Measurements from ENCODE around the gene RPS19.
"Not testable (repeated sequence)": the region's sequence is repeated elsewhere in the genome, so short reads cannot be mapped to it uniquely, and the experiment has no call there.

The RPS19 gene

DNA sequence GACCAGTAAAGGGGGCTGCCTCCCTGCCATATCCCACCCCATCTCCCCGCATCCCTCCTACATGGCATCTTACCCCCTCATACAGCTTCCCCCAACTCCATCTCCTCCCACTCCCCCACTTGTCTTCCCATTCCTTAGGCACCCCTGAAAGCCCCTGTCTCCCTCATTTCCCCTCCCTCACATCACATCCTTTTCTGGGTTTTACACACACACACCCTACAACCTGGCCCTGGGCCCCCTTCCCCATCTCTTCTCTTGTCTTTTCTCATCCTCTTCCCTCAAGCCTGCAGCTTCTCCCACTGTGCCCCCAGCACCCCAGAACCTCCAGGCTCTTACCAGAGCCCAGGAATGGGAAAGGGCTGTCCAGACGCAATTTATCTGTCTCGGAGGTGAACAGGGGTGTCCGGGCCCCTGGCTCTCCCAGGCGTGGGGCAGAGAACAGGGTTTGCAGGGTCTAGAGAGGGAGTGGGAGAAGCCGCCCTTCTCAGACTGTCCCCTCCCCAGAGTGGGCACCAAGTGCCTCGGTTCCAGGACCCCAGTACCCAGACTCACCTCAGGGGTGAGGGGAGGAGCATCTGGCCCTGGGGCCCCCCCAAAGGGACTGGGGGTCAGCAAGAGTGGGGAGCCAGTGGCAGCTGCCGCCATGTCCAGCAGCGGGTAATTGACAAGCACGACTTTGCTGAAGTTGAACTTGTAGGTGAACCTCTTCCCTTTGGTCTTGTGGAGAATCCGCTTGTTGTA, 48.8 kb downstream of the RPS19 start:
- in situ Hi-C loops (cut with HindIII; ENCODE audit: low pct_ligation_motif_present, low pct_unique_long_range_greater_than_20kb, low sequenced_read_pairs), result no loop called here

DNA sequence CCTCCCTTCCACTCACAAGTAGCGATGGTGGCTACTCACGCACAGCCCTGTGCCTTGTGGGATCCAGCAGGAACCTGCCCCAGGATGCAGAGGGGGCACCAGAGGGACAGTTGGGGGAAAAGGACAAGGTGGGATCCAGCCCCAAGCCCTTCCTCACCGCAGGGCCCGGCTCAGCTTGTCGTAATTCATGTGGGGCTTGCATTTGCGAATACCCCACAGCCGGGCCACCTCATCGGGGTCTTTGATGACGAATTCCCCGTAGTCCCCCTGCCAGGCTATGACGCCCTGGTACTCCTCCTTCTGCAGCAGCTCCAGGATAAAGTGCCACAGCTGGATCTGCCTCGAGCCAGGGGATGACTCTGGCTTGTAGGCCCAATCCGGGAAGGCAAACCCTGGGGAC, 49.7 kb downstream of the RPS19 start:
- no peak for DNase-seq
- in situ Hi-C loops (cut with HindIII; ENCODE audit: low pct_ligation_motif_present, low pct_unique_long_range_greater_than_20kb, low sequenced_read_pairs), result no loop called here

More for the DNA sequence above, 48.8 kb downstream of the RPS19 start:
- no peak for DNase-seq

DNA sequence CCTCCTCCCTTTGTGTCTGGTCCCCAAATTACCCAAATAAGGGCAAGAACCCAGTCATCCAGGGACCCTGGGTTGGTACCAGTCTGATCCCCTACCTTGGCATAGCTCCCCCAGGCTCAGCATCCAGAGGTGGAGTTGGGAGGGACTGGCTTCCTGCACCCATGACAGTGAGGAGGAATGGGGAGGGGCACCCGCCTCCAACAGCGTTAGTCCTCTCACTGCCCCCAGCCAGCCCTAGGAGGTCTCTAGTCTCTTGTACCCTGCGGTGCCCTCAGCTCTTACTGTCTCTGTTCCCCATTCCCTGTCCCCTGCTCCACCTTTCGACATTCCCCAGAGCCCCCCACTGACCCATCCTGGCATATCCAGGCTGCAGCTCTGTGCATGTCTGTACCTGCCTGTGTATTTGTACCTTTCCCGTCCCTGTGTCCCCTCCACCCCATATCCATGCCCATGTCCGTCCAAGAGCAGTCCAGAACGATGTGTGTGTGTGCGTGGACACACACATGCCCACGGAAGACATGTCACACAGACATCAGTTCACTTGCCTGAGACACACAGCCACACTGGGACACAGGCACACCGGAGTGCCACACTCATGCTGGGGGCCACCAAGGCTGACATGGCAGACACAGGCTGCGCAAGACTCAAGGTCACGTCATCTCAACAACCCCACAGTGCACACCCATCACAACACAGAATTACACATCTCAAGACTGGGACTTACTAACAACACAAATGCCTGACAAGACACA, 50.4 kb downstream of the RPS19 start:
- no peak for DNase-seq
- in situ Hi-C loops (cut with HindIII; ENCODE audit: low pct_ligation_motif_present, low pct_unique_long_range_greater_than_20kb, low sequenced_read_pairs), result no loop called here

DNA sequence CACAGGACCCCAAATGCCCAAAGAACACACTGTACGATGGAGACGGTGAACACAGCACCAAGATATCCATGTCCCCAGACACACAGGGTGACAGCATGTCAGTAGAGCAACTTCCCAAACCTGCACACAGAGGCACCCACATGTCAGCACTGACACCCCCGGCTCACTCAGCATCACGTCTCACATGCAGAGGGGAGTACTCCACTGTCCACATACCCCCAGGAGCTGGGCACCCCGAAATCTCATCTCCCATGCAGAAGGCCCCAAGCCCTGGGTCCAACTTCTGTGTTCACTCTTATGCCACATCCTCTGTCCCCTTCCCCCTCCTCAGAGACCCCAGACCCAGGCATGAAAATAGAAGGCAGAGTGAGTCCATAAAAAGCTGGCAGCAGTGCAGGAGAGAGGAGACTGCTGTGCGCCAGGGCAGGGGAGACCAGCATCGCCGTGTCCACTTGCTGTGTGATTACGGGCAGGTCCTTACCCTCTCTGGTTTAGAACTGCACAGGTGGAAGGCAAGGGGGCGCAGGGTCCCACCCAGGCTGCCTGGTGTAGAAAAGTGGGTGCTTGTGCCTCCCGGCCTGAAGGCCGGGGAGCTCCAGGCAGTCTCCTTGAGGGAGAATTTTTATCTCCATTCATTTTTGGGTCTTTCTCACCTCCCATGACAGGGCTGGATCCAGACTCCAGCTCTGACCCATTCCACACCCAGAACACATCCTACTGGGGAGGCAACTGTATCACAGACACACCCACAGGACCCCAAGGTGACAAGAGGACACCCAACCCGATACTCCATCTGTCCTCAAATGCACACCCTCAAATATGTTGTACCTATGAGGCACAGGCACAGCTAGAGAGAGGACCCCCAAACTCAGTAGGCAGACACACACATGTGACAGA, 51.2 kb downstream of the RPS19 start:
- DNase-seq, result no peak
- in situ Hi-C loops (cut with HindIII; ENCODE audit: low pct_ligation_motif_present, low pct_unique_long_range_greater_than_20kb, low sequenced_read_pairs), result no loop called here

DNA sequence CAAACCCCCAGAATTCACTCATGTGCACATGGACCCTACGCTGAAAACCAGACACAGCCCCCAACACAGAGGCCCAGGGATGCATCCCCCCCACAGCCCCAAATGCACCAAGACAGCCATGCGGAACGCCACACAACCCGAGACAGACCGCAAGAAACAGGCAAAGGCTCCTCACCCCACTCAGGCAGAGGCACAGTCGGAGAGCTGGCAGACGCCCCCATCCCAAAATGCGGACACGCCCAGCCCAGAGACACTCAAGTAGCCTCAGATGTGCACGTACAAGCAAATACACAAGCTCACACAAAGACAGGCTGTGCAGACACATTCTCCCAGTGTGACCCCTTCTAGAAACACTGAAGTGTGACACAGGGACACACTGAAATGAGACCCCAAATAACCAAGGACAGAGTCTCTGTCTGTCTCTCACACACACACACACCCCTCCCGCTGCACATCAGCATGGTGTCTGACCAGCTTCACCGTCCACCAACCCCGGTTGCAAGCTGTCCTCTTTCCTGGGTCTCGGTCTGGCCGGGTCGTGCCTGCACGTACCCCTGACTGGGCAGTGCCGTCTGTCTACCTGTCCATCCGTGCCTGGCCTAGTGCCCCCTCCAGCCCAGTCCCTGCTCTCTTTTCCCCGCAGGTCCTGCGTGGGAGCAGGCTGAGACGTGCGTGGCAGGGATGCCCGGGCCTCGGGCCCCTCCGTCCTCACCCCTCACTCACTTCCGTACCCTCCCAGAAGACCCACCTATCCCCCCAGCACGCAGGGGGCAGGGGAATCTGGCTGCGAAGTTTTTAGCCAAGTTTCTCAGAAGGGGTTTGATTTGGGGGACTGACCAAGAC, 52.1 kb downstream of the RPS19 start:
- in situ Hi-C loops (cut with HindIII; ENCODE audit: low pct_ligation_motif_present, low pct_unique_long_range_greater_than_20kb, low sequenced_read_pairs), result no loop called here
- DNase-seq, result no peak

DNA sequence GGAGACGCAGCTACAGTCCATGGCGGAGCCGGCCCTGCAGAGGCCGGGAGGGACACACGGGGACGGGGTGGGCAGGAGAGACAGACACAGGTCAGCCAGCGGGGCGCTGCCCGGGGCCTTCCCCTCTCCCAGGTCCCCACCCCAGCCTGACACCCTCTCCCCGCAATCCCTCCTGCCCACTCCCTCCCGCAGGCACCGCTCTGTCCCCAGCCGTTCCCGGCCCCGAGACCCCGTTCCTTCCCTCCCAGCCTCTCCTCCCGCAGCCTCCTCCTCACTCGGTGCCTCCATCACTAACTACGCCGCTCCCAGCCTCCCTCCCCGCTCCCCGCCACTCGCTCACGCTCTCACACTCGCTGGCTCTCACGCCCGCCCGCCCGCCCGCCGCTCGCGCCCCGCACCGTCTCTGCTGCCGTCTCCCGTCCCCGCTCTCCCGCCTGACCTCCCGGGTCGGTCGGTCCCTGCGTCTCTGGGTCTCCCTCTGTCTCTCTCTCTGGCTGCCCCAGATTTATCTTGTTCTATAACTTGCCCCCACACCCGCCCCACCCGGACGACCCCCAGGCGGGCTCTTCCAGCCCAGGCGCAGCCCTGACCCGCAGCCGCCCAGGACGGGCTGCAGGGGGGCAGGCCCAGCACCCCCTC, 53.0 kb downstream of the RPS19 start:
- DNase-seq, result no peak
- in situ Hi-C loops (cut with HindIII; ENCODE audit: low pct_ligation_motif_present, low pct_unique_long_range_greater_than_20kb, low sequenced_read_pairs), result no loop called here

DNA sequence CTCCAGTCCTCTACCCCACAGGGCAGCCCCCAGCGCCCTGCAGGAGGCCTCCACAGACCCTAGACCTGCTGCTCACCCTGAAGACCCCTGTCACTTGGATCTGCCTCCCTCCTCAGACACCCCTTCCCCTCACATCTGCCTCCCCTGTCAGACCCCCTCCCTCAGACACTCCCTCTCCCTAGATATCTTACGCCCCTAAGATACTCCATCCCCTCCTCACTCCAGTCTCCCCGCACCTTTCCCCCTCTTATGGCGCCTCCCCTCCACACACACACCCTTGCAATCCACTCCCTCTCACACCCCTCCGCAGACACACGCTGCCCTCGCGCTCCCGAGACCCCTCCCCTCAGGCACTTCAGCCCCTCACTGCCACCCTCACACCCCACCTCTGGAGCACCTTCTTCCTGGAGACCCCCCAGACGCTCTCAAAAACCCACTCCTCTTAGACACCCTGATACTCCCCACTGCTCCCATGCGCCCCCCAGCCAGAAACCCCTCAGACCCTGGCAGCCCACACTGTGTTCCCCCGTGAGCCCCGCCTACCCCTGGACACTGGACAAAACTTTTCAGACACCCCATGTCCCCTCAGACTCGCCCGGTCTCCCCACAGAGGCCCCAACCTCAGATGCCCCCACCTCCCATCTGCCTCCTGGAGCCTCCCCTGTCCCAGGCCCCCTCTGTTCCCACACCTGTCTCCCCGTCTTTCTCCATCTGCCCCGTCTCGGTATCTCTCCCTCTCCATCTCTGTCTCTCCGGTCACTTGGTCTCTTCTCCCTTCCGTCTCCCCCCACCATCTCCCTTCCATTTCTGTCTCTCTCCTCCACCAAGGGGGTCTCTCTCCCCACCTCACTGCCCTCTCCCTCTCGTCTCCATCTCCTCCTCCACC, 53.7 kb downstream of the RPS19 start:
- in situ Hi-C loops (cut with HindIII; ENCODE audit: low pct_ligation_motif_present, low pct_unique_long_range_greater_than_20kb, low sequenced_read_pairs), result no loop called here

DNA sequence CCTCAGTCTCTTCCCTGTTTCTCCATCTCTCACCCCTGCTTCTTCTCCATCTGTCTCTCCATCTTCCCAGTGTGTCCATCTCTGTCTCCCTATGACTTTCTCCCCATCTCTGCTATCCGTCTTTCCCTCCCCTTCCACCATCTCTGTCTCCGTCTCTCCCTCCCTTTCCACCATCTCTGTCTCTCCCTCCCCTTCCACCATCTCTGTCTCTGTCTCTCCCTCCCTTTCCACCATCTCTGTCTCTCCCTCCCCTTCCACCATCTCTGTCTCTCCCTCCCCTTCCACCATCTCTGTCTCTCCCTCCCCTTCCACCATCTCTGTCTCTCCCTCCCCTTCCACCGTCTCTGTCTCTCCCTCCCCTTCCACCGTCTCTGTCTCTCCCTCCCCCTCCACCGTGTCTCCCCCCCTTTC, 54.4 kb downstream of the RPS19 start:
- in situ Hi-C loops (cut with HindIII; ENCODE audit: low pct_ligation_motif_present, low pct_unique_long_range_greater_than_20kb, low sequenced_read_pairs); DNase-seq: not testable (repeated sequence)

More for the DNA sequence above, 53.7 kb downstream of the RPS19 start:
- DNase-seq, result no peak

DNA sequence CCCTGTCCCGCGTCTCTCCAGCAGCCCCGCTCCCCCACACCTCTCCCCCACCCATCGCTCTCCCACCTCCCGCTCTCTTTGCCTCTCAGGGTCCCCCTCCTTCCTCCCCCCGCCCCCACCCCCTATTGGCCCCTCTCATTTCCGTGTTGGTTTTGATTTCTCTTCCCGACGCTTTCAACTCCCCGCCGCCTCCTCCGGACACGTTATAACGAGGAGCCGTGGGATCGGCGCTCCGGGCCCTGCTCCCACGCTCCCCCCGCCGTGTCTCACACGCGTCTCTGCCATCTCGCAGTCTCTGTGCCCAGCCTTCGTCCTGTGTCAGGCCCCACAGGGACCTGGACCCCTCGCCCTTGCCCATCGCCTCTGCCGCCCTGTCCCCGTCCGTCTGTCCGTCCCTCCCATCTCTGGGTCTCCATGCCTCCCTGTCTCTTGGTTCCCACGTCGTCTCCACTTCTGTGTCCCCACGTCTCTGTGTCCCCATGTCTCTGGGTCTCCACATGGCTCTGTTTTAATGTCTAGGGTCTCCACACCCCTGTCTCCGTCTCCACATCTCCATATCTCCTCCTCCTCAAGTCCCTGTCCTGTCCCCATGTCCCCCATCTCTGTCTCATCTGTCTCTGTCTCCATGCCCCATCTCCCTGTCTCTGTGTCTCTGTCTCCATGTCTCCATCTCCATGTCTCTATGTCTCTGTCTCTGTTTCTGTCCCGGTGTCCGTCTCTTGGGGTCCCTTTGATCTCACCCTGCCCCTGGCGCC, 55.1 kb downstream of the RPS19 start:
- in situ Hi-C loops (cut with HindIII; ENCODE audit: low pct_ligation_motif_present, low pct_unique_long_range_greater_than_20kb, low sequenced_read_pairs), result no loop called here
- DNase-seq, result no peak

DNA sequence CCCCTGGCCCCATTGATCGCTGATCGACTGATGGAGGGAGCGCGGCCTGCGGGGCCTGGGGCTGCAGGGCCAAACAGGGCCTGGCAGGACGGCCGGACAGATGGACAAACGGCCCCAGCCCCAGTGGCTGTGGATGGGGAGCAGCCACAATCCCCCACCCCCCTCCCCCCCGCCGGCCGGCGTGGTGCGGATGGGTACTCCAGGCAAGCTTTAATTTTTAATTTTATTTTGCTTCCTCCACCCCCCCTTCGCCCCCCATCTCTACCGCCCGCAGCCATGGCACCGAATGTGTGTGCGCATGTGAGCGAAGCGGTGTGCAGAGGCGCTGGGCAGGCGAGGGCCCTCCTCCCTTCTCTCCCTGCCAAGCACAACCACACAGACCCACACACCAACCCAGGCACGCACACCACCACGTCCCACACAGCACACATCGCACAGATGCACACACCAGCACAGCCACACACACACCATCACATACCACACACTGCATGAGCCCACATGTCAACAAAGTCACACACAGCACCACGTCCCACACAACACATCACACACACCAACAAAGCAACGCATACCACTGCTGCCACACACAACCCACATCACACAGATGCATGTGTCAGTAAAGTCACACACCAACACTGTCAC, 55.8 kb downstream of the RPS19 start:
- in situ Hi-C loops (cut with HindIII; ENCODE audit: low pct_ligation_motif_present, low pct_unique_long_range_greater_than_20kb, low sequenced_read_pairs), result no loop called here
- no peak for DNase-seq

DNA sequence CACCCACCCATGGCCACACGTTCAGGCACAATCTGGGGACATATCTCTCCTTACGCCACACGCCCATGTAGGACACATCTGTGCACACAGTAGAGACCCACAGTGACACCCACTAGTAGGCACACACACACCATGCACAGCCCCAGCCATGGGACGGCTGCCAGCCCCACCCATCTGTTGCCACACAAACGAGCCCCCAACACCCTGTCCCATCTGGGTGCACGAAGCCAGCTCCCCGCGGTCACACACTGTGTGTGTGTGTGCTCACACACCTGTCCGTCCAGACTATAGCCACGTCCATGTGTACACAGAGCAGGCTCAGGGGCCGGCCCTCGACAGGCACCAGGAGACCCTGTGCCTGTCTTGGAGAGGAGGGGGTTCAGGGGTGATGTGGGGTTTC, 57.6 kb downstream of the RPS19 start:
- DNase-seq, result no peak
- in situ Hi-C loops (cut with HindIII; ENCODE audit: low pct_ligation_motif_present, low pct_unique_long_range_greater_than_20kb, low sequenced_read_pairs), result no loop called here

DNA sequence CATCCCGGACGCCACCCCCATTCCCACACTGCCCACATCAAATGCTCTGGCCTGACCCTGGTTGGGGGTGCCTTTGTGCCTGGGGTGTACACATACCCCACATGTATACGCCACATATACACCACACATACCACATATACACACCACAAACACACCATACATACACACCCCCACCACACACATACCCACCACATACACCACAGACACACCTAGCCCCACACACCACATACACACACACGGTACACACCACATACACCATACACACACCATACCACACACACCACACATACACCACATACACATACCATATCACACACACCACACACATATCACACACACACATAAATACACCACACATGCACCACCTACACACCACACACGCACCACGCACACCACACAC, 58.0 kb downstream of the RPS19 start:
- DNase-seq, result no peak
- in situ Hi-C loops (cut with HindIII; ENCODE audit: low pct_ligation_motif_present, low pct_unique_long_range_greater_than_20kb, low sequenced_read_pairs), result no loop called here

DNA sequence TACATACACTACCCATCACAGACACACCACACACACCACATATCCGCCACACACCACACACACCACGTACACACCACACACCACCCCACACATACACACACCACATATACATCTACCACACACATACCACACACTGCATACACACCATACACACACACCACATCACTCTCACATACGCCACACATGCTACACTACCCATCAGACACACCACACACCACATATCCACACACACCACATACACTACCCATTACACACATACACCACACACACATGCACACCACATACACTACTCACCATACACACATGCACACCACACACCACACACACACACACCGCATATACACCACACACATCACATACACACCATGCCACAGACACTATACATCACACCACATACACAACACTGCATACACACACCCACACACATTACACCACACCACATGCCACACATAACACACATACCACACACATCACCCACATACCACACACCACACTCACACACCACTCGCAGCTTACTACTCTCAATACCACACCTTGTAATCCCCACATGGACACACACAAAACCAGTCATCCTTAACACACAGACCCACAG, 58.7 kb downstream of the RPS19 start:
- in situ Hi-C loops (cut with HindIII; ENCODE audit: low pct_ligation_motif_present, low pct_unique_long_range_greater_than_20kb, low sequenced_read_pairs), result no loop called here
- DNase-seq, result no peak

DNA sequence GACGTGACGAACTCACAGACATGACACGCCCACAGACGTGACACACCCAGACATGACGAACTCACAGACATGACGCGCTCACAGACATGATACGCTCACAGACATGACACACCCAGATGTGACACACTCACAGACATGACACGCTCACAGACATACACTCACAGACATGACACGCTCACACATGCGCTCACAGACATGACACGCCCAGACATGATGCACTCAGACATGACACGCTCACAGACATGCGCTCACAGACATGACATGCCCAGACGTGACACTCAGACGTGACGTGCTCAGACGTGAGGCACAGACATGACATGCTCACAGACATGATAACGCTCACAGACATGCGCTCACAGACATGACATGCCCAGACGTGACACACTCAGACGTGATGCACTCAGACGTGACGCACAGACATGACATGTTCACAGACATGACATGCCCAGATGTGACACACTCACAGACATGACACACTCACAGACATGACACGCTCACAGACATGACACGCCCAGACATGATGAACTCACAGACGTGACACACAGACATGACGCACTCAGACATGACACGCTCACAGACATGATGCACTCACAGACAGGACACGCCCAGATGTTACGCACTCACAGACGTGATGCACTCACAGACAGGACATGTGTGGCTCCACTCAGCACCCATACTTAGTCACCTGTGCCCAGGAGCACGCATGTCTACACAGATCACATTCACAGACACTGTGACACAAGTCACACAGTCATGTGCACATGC, 60.1 kb downstream of the RPS19 start:
- no peak for DNase-seq
- in situ Hi-C loops (cut with HindIII; ENCODE audit: low pct_ligation_motif_present, low pct_unique_long_range_greater_than_20kb, low sequenced_read_pairs), result no loop called here
